Measurements from ENCODE around the gene EMP1.

DNA sequence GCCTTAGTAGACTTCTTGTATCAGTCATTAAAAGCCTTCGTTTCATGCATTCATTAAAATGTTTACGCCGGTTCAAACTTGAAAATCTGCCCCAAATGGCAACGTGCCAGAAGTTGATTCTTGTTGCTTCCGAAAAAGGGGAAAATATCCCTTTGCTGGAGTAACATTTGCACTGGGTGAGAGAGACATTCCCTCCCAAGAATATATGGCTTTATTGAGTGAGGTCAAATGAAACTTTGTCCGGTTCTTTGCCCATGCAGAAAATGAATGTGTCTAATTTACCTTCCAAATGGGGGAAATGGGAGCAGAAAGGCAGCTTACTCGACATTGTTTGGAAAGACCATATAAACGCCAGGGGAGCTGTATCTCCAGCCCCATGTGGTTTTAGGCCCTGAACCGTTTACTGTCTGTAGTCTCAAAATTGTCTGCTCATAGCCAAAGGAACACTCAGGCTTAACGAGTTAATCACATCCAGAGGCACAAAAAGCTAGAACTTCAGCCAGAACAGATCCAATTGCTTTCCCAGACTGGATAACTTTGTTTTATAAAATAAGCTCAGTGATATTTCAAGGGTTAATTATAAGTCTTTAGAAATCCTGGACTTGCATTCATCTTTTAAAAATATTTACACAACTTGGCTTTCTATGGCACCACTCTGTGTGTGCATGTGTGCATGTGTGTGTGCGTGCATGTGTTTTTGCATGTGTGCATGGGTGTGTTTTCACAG, 2.9 kb upstream of the EMP1 start:
- no peak for TF ChIP-seq CTCF (IDR thresholded peaks at IDR 0.05)
- no peak for TF ChIP-seq POLR2A (IDR thresholded peaks at IDR 0.05)

Data from ovary (tissue), 3 donors.